ENCODE measurements around the gene STOM. TPM values are rescaled to one million over a fixed set of nuclear protein-coding genes. Genes with fewer than 3 reads are reported as not detected.

STOM gene, protein sequence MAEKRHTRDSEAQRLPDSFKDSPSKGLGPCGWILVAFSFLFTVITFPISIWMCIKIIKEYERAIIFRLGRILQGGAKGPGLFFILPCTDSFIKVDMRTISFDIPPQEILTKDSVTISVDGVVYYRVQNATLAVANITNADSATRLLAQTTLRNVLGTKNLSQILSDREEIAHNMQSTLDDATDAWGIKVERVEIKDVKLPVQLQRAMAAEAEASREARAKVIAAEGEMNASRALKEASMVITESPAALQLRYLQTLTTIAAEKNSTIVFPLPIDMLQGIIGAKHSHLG
- total RNA-seq: 29.3 and 50.3 TPM in 2 replicates

DNA sequence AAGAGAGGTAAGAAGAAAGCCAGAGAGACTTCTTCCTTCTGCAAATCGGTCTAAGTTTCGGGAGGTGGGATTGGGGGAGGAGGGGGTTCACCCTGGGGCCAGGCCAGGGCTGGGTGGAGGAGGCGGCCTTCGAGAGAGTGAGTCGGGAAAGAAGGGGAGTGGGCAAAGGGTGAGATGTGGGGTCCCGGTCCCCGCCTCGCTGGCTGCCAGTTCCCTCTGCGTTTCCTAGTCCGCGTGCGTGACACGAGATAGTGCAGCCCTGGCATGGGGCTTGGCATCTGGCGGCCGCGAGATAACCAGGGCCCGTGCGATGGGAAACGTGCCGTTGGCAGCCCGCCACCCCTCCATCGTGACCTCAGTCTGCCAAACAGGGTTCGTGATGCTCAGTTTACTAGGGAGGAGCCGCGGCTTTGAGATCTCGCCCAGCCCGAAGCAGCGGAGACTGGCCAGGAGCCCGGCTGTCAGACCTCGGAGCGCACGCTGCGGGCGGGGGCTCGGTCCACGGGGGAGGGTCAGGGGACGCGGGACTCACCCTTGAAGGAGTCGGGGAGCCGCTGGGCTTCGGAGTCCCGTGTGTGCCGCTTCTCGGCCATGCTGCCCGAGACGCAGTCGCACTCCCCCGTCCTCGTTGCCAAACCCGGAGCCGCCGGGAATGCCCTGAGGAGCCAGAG lies at the start of gene STOM:
Gene STOM (minus strand): TSS at position 656 of the 671 bp plus-strand sequence. CDS start 63 bp downstream, at position 593.

Other genes starting within 250 kb of the STOM start
- 16.6 and 20.2 TPM in 2 replicates for gene RAB14, start 168.4 kb downstream of the STOM start, total RNA-seq
- 143 and 349 TPM in 2 replicates for gene GSN, start 102.1 kb downstream of the STOM start, total RNA-seq
- not detected in 2 replicates for gene GGTA1, start 129.6 kb upstream of the STOM start, total RNA-seq

Data from mesangial cell (primary cell).